Psoas muscle (tissue), 8 donors: Measurements from ENCODE around the gene COL4A2. TPM values are rescaled to one million over a fixed set of nuclear protein-coding genes. Genes with fewer than 3 reads are reported as not detected.
A peak's percentile ranks its signal among the peaks of the same experiment; 100 is the strongest.

ENCODE experiments used
- ATAC-seq, 4 donors: fragments of 200-7000 bp; cut with Tn5 transposase; one replicate each; pipeline ENCODE4 v1.9.1; 2020; ENCODE audit warnings: moderate library complexity in 3 of 4, mild to moderate bottlenecking in 2 of 4
- DNase-seq, 2 donors: peaks; one replicate each; pipeline ENCODE4 v3.0.0-alpha.2; 2020
- H3K27ac ChIP-seq: fragments of 200-600 bp; one replicate; pipeline ENCODE4 v1.8.0; 2022
- H3K27me3 ChIP-seq, 3 donors: fragments of 200-600 bp in 1 of 3; one replicate each; pipeline versions ENCODE4 v1.6.1 to v1.8.0; 2013 to 2022; ENCODE audit warnings: low read length in 2 of 3, mild to moderate bottlenecking in 2 of 3, moderate library complexity in 1 of 3; ENCODE audit not compliant: insufficient read depth in 3 of 3
- H3K36me3 ChIP-seq, 2 donors: fragments of 200-600 bp in 1 of 2; one replicate each; pipeline versions ENCODE4 v1.6.1 to v1.8.0; 2013 to 2022; ENCODE audit warnings: low read depth in 1 of 2, mild to moderate bottlenecking in 1 of 2, moderate library complexity in 1 of 2; ENCODE audit not compliant: insufficient read depth in 1 of 2
- H3K4me1 ChIP-seq: fragments of 200-600 bp; one replicate; pipeline ENCODE4 v1.8.0; 2022
- H3K4me3 ChIP-seq: fragments of 200-600 bp; one replicate; pipeline ENCODE4 v1.8.0; 2022; ENCODE audit warnings: mild to moderate bottlenecking
- H3K9me3 ChIP-seq: fragments of 200-600 bp; one replicate; pipeline ENCODE4 v1.8.0; 2022
- CTCF ChIP-seq: fragments of 200-600 bp; IDR thresholded peaks from one replicate; pipeline ENCODE4 v1.8.0; 2022; ENCODE audit warnings: antibody characterized with exemption
- WGBS, 3 donors: extraction: QIAGEN DNeasy Blood & Tissue Kit; methylation state at CpG; one replicate each; pipeline versions ENCODE4 v1.1.6 to v1.1.7; 2013; 5-methylcytosine and 5-hydroxymethylcytosine counted together
- intact Hi-C, 2 donors: fragments of 100-400 bp; cut with DNase I; formaldehyde crosslinking; loops; one replicate each; pipeline versions ENCODE4 v1.11.0 to v1.14.2; 2022
- polyA plus RNA-seq, 3 donors: library from polyadenylated mRNA; stranded (reverse); fragments of 200-250 nt; gene quantifications; one replicate each; pipeline ENCODE4 v1.2.3, GENCODE V29; 2013
- total RNA-seq, 4 donors: library from RNA; stranded (reverse); fragmentation: NEBNext Ultra II Directional in 2 of 4; extraction: Animal tissue kit (Norgen Biotek cat#: 25700) in 2 of 4; gene quantifications; one replicate each; pipeline versions ENCODE4 v1.2.1 to v1.2.4, GENCODE V29; 2021 to 2023
- donor health status: healthy with polysubstance abuse.
- donor health status: DM: no; HTN: no; CAD: no; lungs with moderate emphysema.
- donor health status: Bipolar disorder and iron deficiency.
- donor health status: healthy.
- donor health status: DM: yes; HTN: yes; CAD: no.
- donor health status: DM: no; HTN: no; CAD: no.
- donor health status: DM: no; HTN: no; CAD: no.
- donor health status: DM: yes; HTN: yes; CAD: no.

The COL4A2 gene
- total and polyA plus RNA-seq, 7 donors: 25.8 to 84.5 (median 57.8) TPM

GRCh38 chr13:110344320-110344719, 37.2 kb downstream of the COL4A2 start:
- H3K4me3 ChIP-seq: no peak overlapping the region
- no peak for DNase-seq
- intact Hi-C loops: no loop called here
- H3K9me3 ChIP-seq: no peaks in the 10 kb centered on the region
- peaks cover 0 to 17% (median 5%) of the 10 kb centered on the region in 3 donors for H3K27me3 ChIP-seq
- no peak for TF ChIP-seq CTCF
- WGBS, 3 donors: 97% methylated on average over 5 of the region's 5 CpGs
- ATAC-seq: no peak
- H3K36me3 ChIP-seq: no peaks in the 10 kb centered on the region
- no peak overlapping the region for H3K27ac ChIP-seq
- peaks cover 29% of the 10 kb centered on the region for H3K4me1 ChIP-seq

GRCh38 chr13:110345266-110345665, 38.2 kb downstream of the COL4A2 start:
- DNase-seq (no peak), ATAC-seq (no peak)
- intact Hi-C loops: no loop called here
- no peak overlapping the region for H3K4me3 ChIP-seq
- peaks cover 0 to 25% (median 5%) of the 10 kb centered on the region in 3 donors for H3K27me3 ChIP-seq
- H3K9me3 ChIP-seq: no peaks in the 10 kb centered on the region
- no peak for TF ChIP-seq CTCF
- H3K36me3 ChIP-seq: no peaks in the 10 kb centered on the region
- 94 to 96% (median 95%) methylated on average over 7 of the region's 7 CpGs for WGBS, 3 donors
- H3K4me1 ChIP-seq: peaks cover 23% of the 10 kb centered on the region
- H3K27ac ChIP-seq: no peak overlapping the region

- Histone ChIP-seq H3K4me3 (no peak overlapping the region), H3K27me3 (peaks cover 0 to 29% (median 5%) of the 10 kb centered on the region in 3 donors), H3K4me1 (peaks cover 24% of the 10 kb centered on the region), H3K36me3 (no peaks in the 10 kb centered on the region), H3K9me3 (no peaks in the 10 kb centered on the region), H3K27ac (no peak overlapping the region)
- DNase-seq (no peak), ATAC-seq (no peak)
- no peak for TF ChIP-seq CTCF
- 77 to 83% (median 78%) methylated on average over 4 of the region's 4 CpGs for WGBS, 3 donors
- intact Hi-C loops: no loop called here
Measured at GRCh38 chr13:110345701-110346100, 38.6 kb downstream of the COL4A2 start.

- Histone ChIP-seq H3K27ac (no peak overlapping the region), H3K9me3 (no peaks in the 10 kb centered on the region), H3K4me1 (peaks cover 23% of the 10 kb centered on the region), H3K27me3 (peaks cover 0 to 31% (median 5%) of the 10 kb centered on the region in 3 donors), H3K4me3 (no peak overlapping the region), H3K36me3 (no peaks in the 10 kb centered on the region)
- DNase-seq: no peak
- TF ChIP-seq CTCF: no peak
- WGBS, 3 donors: 83% methylated on average over 17 of the region's 17 CpGs
- no peak for ATAC-seq
- intact Hi-C loops: no loop called here
Measured at GRCh38 chr13:110346661-110347067, 39.6 kb downstream of the COL4A2 start.

- DNase-seq: no peak
- no peaks in the 10 kb centered on the region for H3K9me3 ChIP-seq
- intact Hi-C loops: no loop called here
- H3K36me3 ChIP-seq: no peaks in the 10 kb centered on the region
- no peak for TF ChIP-seq CTCF
- no peak overlapping the region for H3K4me3 ChIP-seq
- peak overlapping the region; percentile 57 for H3K27ac ChIP-seq
- H3K4me1 ChIP-seq: peaks cover 21% of the 10 kb centered on the region
- WGBS, 3 donors: 47 to 75% (median 58%) methylated on average over 3 of the region's 3 CpGs
- H3K27me3 ChIP-seq: peaks cover 0 to 27% (median 5%) of the 10 kb centered on the region in 3 donors
- ATAC-seq: no peak
Measured at GRCh38 chr13:110347088-110347487, 40.0 kb downstream of the COL4A2 start.
